Stimulated activated CD8-positive, alpha-beta memory T cell treated with anti-CD3 and anti-CD28 coated beads, Interleukin-12 subunit alpha, Interleukin-12 subunit beta, amount 100 ng/mL, for 4 hours (primary cell): ENCODE measurements around the gene COA5.
"Not testable (repeated sequence)": the region's sequence is repeated elsewhere in the genome, so short reads cannot be mapped to it uniquely, and the experiment has no call there.

Experiments
- DNase-seq: peaks from one replicate; pipeline ENCODE4 v3.0.0-alpha.2; 2020; ENCODE audit warnings: low read depth

COA5 gene

GRCh38 chr2:98606431-98606830 lies 1.9 kb downstream of the COA5 start:
- DNase-seq: no peak

GRCh38 chr2:98605076-98605475 lies 3.2 kb downstream of the COA5 start:
- no peak for DNase-seq

GRCh38 chr2:98604547-98604946 lies 3.8 kb downstream of the COA5 start:
- no peak for DNase-seq

GRCh38 chr2:98601532-98602132 lies 6.7 kb downstream of the COA5 start:
- no peak for DNase-seq

- no peak for DNase-seq
These were observed 9.4 kb downstream of the COA5 start for GRCh38 chr2:98598781-98599428.

GRCh38 chr2:98594665-98595064 lies 13.6 kb downstream of the COA5 start:
- not testable (repeated sequence) for DNase-seq

GRCh38 chr2:98592565-98592964 lies 15.7 kb downstream of the COA5 start:
- DNase-seq: no peak

- DNase-seq: no peak
These were observed 18.8 kb downstream of the COA5 start for GRCh38 chr2:98589489-98589888.

GRCh38 chr2:98588880-98589431 lies 19.4 kb downstream of the COA5 start:
- DNase-seq: no peak

GRCh38 chr2:98586551-98587140 lies 21.7 kb downstream of the COA5 start:
- no peak for DNase-seq

- no peak for DNase-seq
These were observed 22.9 kb downstream of the COA5 start for GRCh38 chr2:98585386-98585785.

GRCh38 chr2:98583816-98584618 lies 24.3 kb downstream of the COA5 start:
- DNase-seq: no peak

GRCh38 chr2:98583276-98583675 lies 25.0 kb downstream of the COA5 start:
- DNase-seq: no peak

GRCh38 chr2:98582523-98582922 lies 25.8 kb downstream of the COA5 start:
- DNase-seq: no peak

GRCh38 chr2:98580656-98581284 lies 27.5 kb downstream of the COA5 start:
- no peak for DNase-seq

- DNase-seq: no peak
These were observed 28.4 kb downstream of the COA5 start for GRCh38 chr2:98579926-98580325.

GRCh38 chr2:98578231-98578630 lies 30.1 kb downstream of the COA5 start:
- no peak for DNase-seq

GRCh38 chr2:98577313-98577712 lies 31.0 kb downstream of the COA5 start:
- no peak for DNase-seq

- no peak for DNase-seq
These were observed 31.5 kb downstream of the COA5 start for GRCh38 chr2:98576666-98577312.

- DNase-seq: no peak
These were observed 34.9 kb downstream of the COA5 start for GRCh38 chr2:98573426-98573825.

- DNase-seq: no peak
These were observed 35.6 kb downstream of the COA5 start for GRCh38 chr2:98572676-98573075.

GRCh38 chr2:98572211-98572610 lies 36.1 kb downstream of the COA5 start:
- no peak for DNase-seq
